GM10847 (cell line): Measurements from ENCODE around the gene ANKRD28.

ENCODE experiments used
- POLR2A ChIP-seq: IDR thresholded peaks from 2 replicates; pipeline ENCODE4 v1.6.1; 2011; ENCODE audit not compliant: insufficient read length; ENCODE audit errors: extremely low read depth

ANKRD28 gene

GRCh38 chr3:15797642-15798303, at the start of gene ANKRD28:
TSS of gene ANKRD28 (minus strand) at chr3:15797979. CDS start at chr3:15796521, 1,458 bp downstream.
- no peak for TF ChIP-seq POLR2A

GRCh38 chr3:15847239-15847638, 49.5 kb upstream of the ANKRD28 start:
- no peak for TF ChIP-seq POLR2A

- no peak for TF ChIP-seq POLR2A
These were observed 48.8 kb upstream of the ANKRD28 start for GRCh38 chr3:15846606-15847005.

- TF ChIP-seq POLR2A = no peak
These were observed 47.7 kb upstream of the ANKRD28 start for GRCh38 chr3:15845475-15845874.

- no peak for TF ChIP-seq POLR2A
These were observed 47.1 kb upstream of the ANKRD28 start for GRCh38 chr3:15844889-15845288.

GRCh38 chr3:15839568-15839967, 41.8 kb upstream of the ANKRD28 start:
- TF ChIP-seq POLR2A = no peak

- TF ChIP-seq POLR2A = no peak
These were observed 34.1 kb upstream of the ANKRD28 start for GRCh38 chr3:15831927-15832326.

- TF ChIP-seq POLR2A = no peak
These were observed 27.2 kb upstream of the ANKRD28 start for GRCh38 chr3:15825016-15825415.

- TF ChIP-seq POLR2A = no peak
These were observed 25.3 kb upstream of the ANKRD28 start for GRCh38 chr3:15823092-15823491.

- no peak for TF ChIP-seq POLR2A
These were observed 24.5 kb upstream of the ANKRD28 start for GRCh38 chr3:15822281-15822680.

GRCh38 chr3:15820911-15821310, 23.1 kb upstream of the ANKRD28 start:
- no peak for TF ChIP-seq POLR2A

- no peak for TF ChIP-seq POLR2A
These were observed 21.8 kb upstream of the ANKRD28 start for GRCh38 chr3:15819576-15819975.

GRCh38 chr3:15819043-15819442, 21.3 kb upstream of the ANKRD28 start:
- no peak for TF ChIP-seq POLR2A

GRCh38 chr3:15815696-15816095, 17.9 kb upstream of the ANKRD28 start:
- TF ChIP-seq POLR2A = no peak

- no peak for TF ChIP-seq POLR2A
These were observed 14.4 kb upstream of the ANKRD28 start for GRCh38 chr3:15812183-15812582.

GRCh38 chr3:15810702-15811101, 12.9 kb upstream of the ANKRD28 start:
- no peak for TF ChIP-seq POLR2A

GRCh38 chr3:15809313-15809712, 11.5 kb upstream of the ANKRD28 start:
- no peak for TF ChIP-seq POLR2A
